Tibial nerve (tissue), 4 donors: ENCODE data around the gene GPR158.

Experiments
- EP300 ChIP-seq, 2 donors: sonication (generic); formaldehyde crosslinking; IDR thresholded peaks; one replicate each; pipeline ENCODE4 v1.6.1; 2017; ENCODE audit warnings: antibody characterized with exemption in 2 of 2, mild to moderate bottlenecking in 1 of 2
- TF ChIP-seq, protein P1 (sequence below), 5 experiments: fragments of 200-600 bp in 3 of 5; fragments of 450-650 bp in 2 of 5; sonication (generic) in 3 of 5; IDR thresholded peaks; one replicate each; pipeline ENCODE4 v1.5.1; 2016 to 2019; ENCODE audit warnings: antibody characterized with exemption in 5 of 5, mild to moderate bottlenecking in 3 of 5, moderate library complexity in 2 of 5

GRCh38 chr10:25600651-25601050 lies 425.9 kb downstream of the GPR158 start:
- no peak for TF ChIP-seq EP300 (IDR thresholded peaks at IDR 0.05)
- TF ChIP-seq, protein P1, sequence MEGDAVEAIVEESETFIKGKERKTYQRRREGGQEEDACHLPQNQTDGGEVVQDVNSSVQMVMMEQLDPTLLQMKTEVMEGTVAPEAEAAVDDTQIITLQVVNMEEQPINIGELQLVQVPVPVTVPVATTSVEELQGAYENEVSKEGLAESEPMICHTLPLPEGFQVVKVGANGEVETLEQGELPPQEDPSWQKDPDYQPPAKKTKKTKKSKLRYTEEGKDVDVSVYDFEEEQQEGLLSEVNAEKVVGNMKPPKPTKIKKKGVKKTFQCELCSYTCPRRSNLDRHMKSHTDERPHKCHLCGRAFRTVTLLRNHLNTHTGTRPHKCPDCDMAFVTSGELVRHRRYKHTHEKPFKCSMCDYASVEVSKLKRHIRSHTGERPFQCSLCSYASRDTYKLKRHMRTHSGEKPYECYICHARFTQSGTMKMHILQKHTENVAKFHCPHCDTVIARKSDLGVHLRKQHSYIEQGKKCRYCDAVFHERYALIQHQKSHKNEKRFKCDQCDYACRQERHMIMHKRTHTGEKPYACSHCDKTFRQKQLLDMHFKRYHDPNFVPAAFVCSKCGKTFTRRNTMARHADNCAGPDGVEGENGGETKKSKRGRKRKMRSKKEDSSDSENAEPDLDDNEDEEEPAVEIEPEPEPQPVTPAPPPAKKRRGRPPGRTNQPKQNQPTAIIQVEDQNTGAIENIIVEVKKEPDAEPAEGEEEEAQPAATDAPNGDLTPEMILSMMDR (IDR thresholded peaks at IDR 0.05) = no peak
